Measurements from ENCODE around the gene TXNDC11.

DNA sequence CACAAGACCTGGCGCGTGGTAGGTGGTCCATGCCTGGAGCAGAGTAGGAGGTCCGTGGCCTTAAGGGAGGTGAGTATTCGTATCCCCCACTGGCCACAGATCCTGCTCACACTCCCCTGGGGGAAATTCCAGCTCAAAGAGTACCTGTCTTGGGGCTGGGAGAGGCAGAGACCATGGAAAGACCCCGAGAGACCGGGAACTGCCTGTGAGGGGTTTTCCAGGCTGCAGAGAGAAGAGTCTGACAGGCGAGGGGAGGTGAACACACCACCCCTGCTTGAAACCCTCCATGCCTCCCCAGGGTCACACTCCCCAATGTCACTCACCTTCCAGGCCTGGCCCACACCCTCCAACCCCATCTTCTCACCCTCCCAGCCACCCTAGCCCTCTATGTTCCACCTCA, 87.0 kb downstream of the TXNDC11 start:
- TF ChIP-seq CTCF (IDR thresholded peaks at IDR 0.05) (no peak), POLR2A (IDR thresholded peaks at IDR 0.05) (no peak)
